NCI-H510A (cell line): Measurements from ENCODE around the gene IPO9.
"Not testable (repeated sequence)": the region's sequence is repeated elsewhere in the genome, so short reads cannot be mapped to it uniquely, and the experiment has no call there.

Experiments used
- DNase-seq: peaks from one replicate; lab custom pipeline; 2025; lab: John Stamatoyannopoulos, UW

The IPO9 gene

GRCh38 chr1:201888282-201889089 is 59.5 kb downstream of the IPO9 start, which contains the start of gene SHISA4:
TSS of gene SHISA4 (plus strand) at chr1:201888898. CDS start at chr1:201888995, 97 bp downstream.
- peak; percentile 54 for DNase-seq

DNA sequence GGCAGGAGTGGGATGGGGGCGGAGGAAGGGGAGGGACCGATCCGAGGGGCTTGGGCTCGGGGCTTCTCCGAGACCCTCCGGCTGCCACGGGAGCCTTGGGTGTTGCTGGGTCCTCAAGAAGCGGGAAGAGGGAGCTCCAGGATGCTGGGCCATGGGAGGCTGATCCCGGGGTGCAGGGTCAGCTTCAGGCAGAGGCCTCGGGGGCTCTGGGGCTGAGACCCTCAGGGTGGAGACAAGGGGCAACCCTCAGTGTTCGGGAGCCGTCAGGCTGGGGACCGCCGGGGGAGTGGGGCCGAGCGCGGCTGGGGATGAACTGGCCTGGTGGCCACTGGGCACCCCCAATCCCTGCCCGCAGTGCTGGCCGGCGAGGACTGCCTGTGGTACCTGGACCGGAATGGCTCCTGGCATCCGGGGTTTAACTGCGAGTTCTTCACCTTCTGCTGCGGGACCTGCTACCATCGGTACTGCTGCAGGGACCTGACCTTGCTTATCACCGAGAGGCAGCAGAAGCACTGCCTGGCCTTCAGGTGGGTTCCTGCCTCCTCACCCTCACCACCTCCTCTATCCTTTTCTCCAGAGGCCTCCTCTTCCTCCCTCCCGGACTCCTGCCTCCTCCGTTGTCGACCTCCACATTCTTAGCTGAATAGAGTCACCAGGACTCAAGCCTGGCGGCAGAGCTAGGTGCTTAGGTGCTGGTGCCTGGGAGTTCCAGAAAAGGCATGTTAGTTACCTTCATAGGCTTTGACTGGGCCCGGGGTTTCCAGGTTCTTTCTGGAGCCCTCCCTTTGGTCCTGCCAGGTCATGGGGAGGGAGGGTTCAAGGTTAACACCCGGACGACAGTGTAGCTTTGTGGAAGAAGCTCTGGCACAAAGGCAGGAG is 60.4 kb downstream of the IPO9 start:
- DNase-seq: no peak

DNA sequence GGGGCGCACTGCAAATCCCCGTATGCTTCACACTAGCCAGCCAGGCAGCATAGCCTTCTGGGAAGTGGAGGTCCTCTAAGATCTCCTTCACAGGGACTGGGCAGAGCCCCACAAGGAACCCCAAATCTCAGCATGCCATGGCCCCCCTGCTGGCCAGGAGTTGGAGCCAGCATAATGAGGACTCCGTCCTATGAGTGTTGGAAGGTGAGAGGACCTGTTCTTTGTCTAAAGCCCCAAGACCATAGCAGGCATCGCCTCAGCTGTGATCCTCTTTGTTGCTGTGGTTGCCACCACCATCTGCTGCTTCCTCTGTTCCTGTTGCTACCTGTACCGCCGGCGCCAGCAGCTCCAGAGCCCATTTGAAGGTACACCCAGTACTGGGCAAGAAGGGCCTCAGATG is 61.3 kb downstream of the IPO9 start:
- no peak for DNase-seq

DNA sequence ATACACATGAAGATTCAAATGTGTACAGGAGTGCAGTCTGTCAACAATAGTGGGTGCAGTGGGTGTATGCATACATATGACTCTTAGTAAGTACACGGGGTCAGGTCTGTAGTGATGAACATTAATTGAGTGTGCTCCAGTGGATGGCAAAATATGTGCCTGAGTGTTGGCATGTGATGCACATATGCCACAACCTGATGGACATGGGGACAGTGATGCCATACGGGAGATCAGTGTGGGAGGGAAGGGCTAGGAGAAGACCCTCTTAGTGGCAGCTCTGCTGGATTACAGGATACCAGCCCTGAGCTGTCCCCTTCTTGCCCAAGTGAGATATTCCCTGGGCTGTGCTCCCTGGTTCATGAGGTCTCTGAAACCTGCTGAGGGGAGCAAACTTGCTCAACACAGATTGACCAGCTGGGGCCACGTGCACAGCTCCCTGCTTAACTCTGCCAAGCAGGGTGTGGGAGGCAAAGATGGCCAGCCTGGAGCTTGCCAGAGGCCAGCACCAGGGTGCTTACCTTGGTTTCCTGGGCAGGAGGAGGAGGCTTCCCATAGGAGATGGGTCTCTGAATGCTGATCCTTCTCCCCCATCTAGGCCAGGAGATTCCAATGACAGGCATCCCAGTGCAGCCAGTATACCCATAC is 62.0 kb downstream of the IPO9 start:
- no peak for DNase-seq

DNA sequence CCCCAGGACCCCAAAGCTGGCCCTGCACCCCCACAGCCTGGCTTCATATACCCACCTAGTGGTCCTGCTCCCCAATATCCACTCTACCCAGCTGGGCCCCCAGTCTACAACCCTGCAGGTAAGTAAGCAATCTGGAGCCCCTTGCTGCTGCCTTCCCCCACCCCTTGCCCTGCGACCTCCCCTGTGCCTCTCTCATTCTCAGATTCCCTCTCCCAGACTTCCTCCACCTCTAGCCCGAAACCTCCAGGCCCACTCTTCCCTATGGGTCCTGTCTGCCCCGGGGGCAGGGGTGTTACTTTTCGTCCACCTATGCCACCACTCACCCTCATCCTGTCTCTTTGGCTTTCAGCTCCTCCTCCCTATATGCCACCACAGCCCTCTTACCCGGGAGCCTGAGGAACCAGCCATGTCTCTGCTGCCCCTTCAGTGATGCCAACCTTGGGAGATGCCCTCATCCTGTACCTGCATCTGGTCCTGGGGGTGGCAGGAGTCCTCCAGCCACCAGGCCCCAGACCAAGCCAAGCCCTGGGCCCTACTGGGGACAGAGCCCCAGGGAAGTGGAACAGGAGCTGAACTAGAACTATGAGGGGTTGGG is 62.6 kb downstream of the IPO9 start:
- no peak for DNase-seq

- DNase-seq: no peak
Measured at GRCh38 chr1:201892211-201892610, 63.3 kb downstream of the IPO9 start.

DNA sequence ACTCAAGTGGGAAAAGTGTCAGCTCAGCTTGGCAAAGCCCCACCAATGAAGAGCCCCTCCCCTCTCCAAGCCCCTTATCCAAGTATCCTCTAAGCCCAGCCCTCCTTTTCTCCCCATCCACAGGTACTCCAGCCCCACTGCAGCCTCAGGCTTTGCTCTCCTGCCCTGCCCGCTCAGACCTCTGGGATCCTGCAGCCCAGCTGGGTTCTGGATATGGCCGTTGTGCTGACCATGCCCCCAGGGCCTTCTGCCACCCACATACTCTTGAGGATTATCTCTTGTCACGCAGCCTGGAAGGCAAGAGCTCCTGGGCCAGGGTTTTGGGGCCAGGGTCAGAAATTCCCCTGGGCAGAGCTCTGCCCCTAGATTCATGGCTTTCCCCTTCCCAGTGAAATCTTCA is 64.5 kb downstream of the IPO9 start:
- no peak for DNase-seq

- DNase-seq: no peak
Measured at GRCh38 chr1:201894343-201895119, 65.6 kb downstream of the IPO9 start.

- DNase-seq: no peak
Measured at GRCh38 chr1:201895120-201895665, 66.2 kb downstream of the IPO9 start.

- DNase-seq: peak; percentile 63
Measured at GRCh38 chr1:201895913-201896807, 67.2 kb downstream of the IPO9 start.

GRCh38 chr1:201896951-201897391 is 68.0 kb downstream of the IPO9 start:
- no peak for DNase-seq

DNA sequence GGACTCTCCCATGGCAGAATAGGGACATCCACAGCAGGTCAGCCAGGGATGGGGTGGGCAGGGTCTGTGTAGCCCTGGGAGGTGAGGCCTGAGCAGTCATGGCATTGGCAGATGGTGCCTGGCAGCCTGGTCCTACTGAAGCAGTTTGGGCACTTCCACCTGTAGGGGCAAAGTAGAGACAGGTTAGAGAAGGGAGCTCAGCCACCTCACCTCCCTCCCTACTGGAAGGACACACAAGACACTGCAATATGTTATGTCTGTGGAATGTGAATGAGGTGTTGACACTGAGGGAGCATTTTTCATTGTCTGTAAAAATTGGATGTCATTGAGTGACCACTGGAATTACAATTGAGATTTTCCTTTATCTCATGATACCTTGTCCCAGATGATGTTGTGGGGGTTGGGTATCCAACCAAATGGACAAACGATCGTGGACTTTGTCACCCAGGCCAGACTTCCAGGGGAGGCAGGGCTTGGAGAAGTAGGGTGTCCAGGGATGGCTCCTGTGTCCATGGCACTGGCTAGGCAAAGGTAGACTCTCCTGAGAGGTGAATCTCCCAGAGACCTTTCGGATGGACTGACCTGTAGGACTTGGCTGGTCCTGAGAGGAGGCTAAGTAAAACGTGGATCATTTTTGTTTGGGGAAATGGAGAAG is 69.4 kb downstream of the IPO9 start:
- DNase-seq: no peak

DNA sequence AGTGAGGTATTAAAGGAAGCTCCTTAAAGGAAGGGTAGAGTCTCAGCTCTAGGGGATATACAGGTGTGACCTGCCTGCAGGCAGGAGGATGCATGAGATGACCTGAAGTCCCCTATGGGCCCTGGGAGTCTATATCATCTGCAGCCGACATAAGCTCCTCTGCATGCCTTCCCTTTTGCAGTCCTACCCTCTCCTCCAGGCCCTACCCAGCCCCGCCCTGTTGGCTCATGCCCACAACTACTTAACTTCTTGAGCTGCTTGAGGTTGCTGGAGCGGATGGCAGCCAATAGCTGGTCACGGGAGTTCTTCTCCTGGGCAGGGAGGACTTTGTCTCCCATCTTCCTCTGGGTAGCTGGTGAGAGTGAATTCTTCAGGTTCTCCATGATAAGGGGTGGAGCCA is 70.0 kb downstream of the IPO9 start:
- DNase-seq: no peak

DNA sequence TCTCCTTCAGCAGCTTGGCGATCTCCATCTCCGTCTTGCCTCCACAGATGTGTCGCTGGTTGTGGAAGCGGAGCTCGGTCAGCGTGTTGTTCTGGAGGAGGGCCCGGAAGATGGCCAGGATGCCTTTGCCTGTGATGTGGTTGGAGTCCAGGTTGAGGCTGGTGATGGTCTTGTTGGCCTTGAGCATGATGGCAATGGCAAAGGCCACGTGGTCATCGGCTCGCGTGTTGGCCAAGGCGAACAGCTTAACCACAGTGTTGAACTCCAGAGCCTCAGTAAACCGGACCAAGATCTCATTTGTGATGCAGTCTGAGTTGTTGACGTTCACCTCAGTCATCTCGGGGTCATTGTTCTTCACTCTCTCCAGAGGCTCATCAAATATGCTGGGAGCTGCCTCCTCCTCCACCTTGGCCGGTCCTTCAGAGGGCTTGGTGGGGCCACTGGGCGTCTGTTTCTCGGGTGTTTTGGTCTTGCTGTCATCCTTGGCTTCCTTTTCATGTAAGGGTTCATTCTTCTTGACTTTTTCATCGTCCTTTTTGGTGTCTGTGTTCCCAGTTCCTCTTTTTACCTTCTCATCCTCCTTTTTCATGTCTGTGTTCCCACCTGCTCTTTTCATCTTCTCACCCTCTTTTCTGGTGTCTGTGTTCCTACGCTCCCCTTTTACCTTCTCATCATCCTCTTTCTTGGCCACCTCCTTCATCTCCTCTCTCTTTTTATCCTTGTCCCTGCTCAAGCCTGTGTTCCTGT is 70.9 kb downstream of the IPO9 start:
- no peak for DNase-seq

GRCh38 chr1:201900476-201900875 is 71.5 kb downstream of the IPO9 start:
- no peak for DNase-seq

DNA sequence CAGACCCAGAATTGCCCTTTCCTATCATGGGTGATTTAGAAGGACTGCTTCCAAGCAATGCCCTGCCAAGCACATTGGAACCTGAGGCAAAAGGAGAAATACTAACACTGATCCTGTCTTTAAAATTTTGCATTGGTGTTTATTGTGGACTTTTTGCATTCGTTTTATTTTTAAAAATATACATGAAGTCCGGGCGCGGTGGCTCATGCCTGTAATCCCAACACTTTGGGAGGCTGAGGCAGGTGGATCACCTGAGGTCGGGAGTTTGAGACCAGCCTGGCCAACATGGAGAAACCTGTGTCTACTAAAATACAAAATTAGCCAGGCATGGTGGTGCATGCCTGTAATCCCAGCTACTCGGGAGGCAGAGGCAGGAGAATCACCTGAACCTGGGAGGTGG is 72.1 kb downstream of the IPO9 start:
- not testable (repeated sequence) for DNase-seq

DNA sequence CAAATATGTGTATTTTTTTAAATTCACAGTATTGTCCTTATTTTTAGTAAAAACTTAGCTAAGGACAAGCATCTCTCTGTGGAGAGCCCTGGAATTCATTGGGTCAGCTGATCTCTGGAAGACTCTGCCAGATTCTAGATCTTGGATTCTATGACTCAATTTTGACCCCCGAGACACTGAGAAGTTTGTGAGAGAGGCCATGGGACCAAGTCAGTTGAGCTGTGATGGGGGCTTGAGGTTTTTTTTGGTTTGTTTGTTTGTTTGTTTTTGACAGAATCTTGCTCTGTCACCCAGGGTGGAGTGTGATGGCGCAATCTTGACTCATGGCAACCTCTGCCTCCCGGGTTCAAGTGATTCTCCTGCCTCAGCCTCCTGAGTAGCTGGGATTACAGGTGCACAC is 73.2 kb downstream of the IPO9 start:
- DNase-seq: no peak

- DNase-seq: no peak
Measured at GRCh38 chr1:201903135-201903534, 74.2 kb downstream of the IPO9 start.

GRCh38 chr1:201904579-201904978 is 75.6 kb downstream of the IPO9 start:
- no peak for DNase-seq
